Activated T-helper 1 cell treated with anti-CD3 and anti-CD28 coated beads, Interleukin-12 subunit alpha, Interleukin-12 subunit beta, Interleukin-2, Interleukin-4 antibody, amounts not matched to agents 30 ng/mL and 10 ng/mL and 1 ng/mL, durations not matched to agents 14 hours and 24 hours and 36 hours (primary cell): Measurements from ENCODE around the gene PLIN1. TPM values are rescaled to one million over a fixed set of nuclear protein-coding genes. Genes with fewer than 3 reads are reported as not detected.

Experiments
- DNase-seq: peaks from one replicate; pipeline ENCODE4 v3.0.0; 2021; ENCODE audit warnings: low spot score
- H3K27ac Mint-ChIP-seq: one replicate; pipeline ENCODE4 v1.8.0; 2021; ENCODE audit warnings: mild to moderate bottlenecking, mixed read lengths
- H3K27me3 Mint-ChIP-seq: one replicate; pipeline ENCODE4 v1.8.0; 2022; ENCODE audit warnings: mild to moderate bottlenecking, moderate library complexity, mixed read lengths; ENCODE audit not compliant: insufficient read depth
- H3K36me3 Mint-ChIP-seq: one replicate; pipeline ENCODE4 v1.8.0; 2021; ENCODE audit warnings: low read depth, mixed read lengths
- H3K4me1 Mint-ChIP-seq: one replicate; pipeline ENCODE4 v1.8.0; 2021; ENCODE audit warnings: low read depth, mixed read lengths
- H3K4me3 Mint-ChIP-seq: one replicate; pipeline ENCODE4 v1.8.0; 2021; ENCODE audit warnings: mild to moderate bottlenecking, moderate library complexity, mixed read lengths
- H3K9me3 Mint-ChIP-seq: one replicate; pipeline ENCODE4 v1.8.0; 2021; ENCODE audit warnings: mixed read lengths
- intact Hi-C: fragments of 100-400 bp; cut with micrococcal nuclease; formaldehyde crosslinking; loops from one replicate; pipeline ENCODE4 v1.15.1; 2024
- total RNA-seq: library from RNA; stranded (reverse); gene quantifications from 2 replicates; pipeline ENCODE4 v1.2.3, GENCODE V29; 2022

PLIN1 gene
- total RNA-seq, 1 donor from 2014 or later: not detected

DNA sequence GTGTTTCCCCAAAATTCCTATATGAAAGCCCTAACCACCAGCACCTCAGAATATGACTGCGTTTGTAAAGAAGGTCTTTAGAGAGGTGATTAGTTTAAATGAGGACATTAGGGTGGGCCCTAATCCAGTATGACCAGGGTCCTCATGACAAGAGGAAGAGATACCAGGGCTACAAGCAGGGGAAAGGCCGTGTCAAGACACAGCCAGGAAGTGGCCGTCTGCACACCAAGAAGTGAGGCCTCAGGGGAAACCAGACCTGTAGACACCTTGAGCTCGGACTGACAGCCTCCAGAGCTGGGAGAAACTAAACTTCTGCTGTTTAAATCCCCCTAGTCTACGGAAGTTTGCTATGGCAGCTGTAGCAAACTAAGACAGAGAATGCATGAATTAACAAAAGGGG is 38.1 kb downstream of the PLIN1 start:
- Mint-ChIP-seq H3K4me3 (no peak overlapping the region), H3K36me3 (no peaks in the 10 kb centered on the region), H3K27ac (no peak overlapping the region), H3K9me3 (no peaks in the 10 kb centered on the region), H3K27me3 (peaks cover 1% of the 10 kb centered on the region), H3K4me1 (no peaks in the 10 kb centered on the region)
- intact Hi-C loops: no loop called here
- no peak for DNase-seq

DNA sequence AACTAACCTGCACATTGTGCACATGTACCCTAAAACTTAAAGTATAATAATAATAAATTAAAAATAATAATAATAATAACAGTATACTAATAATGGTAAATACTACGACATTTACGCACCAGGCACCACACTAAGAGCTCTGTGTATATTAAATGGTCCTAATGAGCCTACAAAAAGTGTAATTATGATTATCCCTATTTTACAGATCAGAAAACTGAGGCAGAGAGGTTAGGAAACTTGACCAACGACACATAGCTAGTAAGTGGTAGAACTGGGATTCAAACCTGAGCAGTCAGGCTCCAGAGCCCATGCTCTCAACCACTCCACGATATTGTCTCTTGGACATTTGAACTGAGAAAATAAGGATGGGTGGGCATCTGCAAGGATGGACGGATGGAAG is 38.9 kb downstream of the PLIN1 start:
- Mint-ChIP-seq H3K4me1 (no peaks in the 10 kb centered on the region), H3K4me3 (no peak overlapping the region), H3K27ac (no peak overlapping the region), H3K36me3 (peaks cover 2% of the 10 kb centered on the region), H3K27me3 (peaks cover 1% of the 10 kb centered on the region), H3K9me3 (peaks cover 3% of the 10 kb centered on the region)
- intact Hi-C loops: no loop called here
- DNase-seq: no peak

DNA sequence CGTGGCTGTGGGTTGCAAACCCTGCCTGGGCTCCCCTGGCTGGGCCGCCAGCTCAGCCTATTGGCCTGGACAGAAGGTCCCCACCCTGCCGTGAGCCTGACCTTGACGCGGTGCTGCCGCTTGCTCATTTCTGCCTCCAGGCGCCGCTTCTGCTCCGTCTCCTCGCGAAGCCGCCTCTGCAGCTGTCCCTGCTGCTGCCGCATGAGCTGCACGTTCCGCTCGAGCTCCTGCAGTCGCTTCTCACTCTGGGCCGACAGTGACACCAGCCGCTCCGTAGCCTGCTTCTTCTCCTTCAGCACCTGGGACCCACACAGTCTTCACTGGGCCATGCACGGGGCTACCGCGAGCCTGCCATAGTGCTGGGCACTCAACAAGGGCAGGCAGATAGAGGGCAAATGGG is 45.6 kb downstream of the PLIN1 start:
- Mint-ChIP-seq H3K27me3 (no peaks in the 10 kb centered on the region), H3K9me3 (peaks cover 4% of the 10 kb centered on the region), H3K4me1 (no peaks in the 10 kb centered on the region), H3K27ac (no peak overlapping the region), H3K4me3 (no peak overlapping the region), H3K36me3 (peaks cover 16% of the 10 kb centered on the region)
- intact Hi-C loops: no loop called here
- DNase-seq: no peak

DNA sequence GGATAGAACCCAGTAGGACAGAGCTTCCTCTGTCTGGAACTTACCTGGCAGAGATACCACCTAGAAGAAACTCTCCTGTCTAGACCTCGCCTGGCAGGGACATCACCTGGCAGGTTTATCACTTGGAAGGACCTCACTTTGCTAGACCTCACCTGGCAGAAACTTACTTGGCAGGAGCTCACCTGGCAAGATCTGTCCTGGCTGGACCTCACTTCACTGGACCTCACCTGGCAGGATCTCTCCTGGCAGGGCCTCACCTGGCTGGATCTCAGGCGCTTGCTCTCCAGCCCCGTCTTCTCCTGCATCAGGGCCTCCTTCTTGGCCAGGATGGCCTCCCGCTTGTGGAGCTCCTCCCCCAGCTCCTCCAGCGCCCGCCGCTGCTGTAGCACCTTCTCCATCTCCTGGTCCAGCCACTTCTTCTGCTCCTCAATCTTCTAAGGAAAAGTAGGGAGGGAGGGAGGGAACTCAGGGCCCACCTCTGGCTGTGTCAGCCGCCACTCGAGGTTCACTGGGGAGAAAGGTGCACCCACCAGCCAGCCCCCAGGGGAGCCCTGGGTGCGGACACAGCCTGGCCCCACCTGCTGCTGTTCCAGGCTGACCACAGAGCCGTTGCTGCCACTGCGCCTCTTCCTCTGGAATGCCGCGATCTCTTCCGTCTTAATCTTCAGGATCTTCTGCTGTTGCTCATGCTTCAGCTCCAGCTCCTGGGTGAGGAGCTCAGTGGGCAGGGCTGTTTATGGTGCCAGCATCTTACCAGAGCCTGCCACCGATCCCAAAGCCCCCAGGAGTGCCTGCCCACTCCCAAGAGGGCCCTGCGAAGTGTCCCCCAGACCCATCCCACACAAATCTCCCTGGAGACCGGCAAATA is 46.4 kb downstream of the PLIN1 start:
- no peaks in the 10 kb centered on the region for H3K4me1 Mint-ChIP-seq
- no peak for DNase-seq
- intact Hi-C loops: no loop called here
- H3K27me3 Mint-ChIP-seq: no peaks in the 10 kb centered on the region
- peaks cover 19% of the 10 kb centered on the region for H3K36me3 Mint-ChIP-seq
- no peak overlapping the region for H3K27ac Mint-ChIP-seq
- peaks cover 4% of the 10 kb centered on the region for H3K9me3 Mint-ChIP-seq
- no peak overlapping the region for H3K4me3 Mint-ChIP-seq

DNA sequence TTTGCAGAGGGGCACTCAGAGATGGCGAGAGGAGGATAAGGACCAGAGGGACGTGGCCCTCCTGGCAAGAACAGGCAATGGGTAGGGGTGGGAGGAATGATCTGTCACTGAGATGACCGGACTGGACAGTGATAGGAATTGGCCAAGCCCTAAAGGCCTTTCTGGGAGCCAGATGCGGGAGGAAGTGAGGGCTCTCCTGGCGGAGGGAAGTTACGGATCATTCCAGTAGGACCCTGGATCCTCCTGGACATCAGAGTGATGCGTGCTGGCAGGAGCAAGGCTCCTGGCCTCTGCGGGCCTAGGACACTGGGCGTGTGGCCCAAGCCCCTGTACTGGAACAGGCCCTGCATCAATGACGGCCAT is 47.3 kb downstream of the PLIN1 start:
- H3K27me3 Mint-ChIP-seq: no peaks in the 10 kb centered on the region
- H3K27ac Mint-ChIP-seq: no peak overlapping the region
- H3K9me3 Mint-ChIP-seq: peaks cover 4% of the 10 kb centered on the region
- intact Hi-C loops: no loop called here
- no peak for DNase-seq
- peaks cover 20% of the 10 kb centered on the region for H3K36me3 Mint-ChIP-seq
- no peak overlapping the region for H3K4me3 Mint-ChIP-seq
- no peaks in the 10 kb centered on the region for H3K4me1 Mint-ChIP-seq

DNA sequence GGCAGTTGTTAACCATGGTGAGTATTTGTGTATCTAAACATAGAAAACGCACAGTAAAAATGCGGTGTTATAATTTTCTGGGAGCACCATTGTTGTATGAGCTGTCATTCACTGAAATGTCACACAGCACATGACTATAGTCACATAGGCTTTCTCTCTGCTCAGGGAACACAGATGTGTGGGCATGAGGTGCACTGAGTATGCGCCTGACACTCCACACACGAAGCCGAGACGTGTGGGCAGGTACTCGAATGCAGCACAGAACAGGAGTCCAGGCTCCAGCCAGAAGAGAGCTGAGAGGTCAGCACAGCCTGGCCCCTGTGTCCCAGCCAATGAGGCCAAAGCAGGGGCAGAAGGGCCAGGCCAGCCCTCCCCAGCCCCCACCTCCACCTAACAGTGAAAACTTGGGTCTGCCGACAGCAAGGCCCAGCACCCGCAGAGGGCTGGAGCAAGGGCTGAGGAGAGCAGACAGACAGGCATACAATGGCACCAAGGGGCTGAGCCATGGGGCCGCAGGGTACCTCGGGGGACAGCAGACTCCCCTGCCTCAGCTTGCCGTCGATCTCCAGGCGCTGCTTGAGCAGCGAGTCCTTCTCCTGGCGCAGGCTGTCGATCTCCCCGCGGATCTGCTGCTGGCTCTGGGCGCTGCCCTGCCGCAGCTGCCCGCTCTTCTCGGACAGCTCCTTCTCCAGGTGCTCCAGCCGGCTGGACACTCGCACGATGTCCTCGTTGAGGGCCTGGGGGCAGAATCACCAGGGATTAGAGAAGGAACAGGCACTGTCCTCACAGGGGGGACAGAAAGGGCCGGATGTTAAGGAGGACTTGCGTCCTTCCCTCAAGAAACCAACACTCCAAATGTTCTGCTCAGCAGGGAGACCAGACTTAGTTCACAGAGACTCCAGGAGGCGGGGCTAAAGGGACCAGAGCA is 47.9 kb downstream of the PLIN1 start:
- no peak overlapping the region for H3K4me3 Mint-ChIP-seq
- peaks cover 23% of the 10 kb centered on the region for H3K36me3 Mint-ChIP-seq
- intact Hi-C loops: no loop called here
- H3K27ac Mint-ChIP-seq: no peak overlapping the region
- DNase-seq: no peak
- no peaks in the 10 kb centered on the region for H3K4me1 Mint-ChIP-seq
- no peaks in the 10 kb centered on the region for H3K27me3 Mint-ChIP-seq
- H3K9me3 Mint-ChIP-seq: peaks cover 4% of the 10 kb centered on the region

DNA sequence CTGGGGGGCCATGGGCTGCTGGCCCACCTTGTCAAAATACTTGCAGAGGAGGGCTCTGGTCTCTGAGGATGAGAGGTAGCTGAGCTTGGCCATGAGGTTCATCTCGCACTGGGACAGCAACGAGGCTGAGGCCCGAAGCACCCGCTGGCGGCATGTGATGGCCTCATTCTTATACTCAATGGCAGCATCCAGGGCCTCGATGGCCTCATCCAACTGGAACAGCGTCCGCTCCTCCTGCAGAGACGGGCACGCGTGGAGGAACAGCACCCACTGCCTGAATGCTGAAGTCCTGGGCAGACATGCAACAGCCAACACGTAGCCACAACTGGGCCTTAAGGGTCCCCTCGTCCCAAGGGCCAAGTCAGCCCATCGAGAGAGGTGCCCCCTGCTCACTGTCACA is 48.9 kb downstream of the PLIN1 start:
- Mint-ChIP-seq H3K9me3 (peaks cover 2% of the 10 kb centered on the region), H3K36me3 (peaks cover 29% of the 10 kb centered on the region), H3K27me3 (no peaks in the 10 kb centered on the region), H3K4me3 (no peak overlapping the region), H3K4me1 (no peaks in the 10 kb centered on the region), H3K27ac (no peak overlapping the region)
- DNase-seq: no peak
- intact Hi-C loops: no loop called here

DNA sequence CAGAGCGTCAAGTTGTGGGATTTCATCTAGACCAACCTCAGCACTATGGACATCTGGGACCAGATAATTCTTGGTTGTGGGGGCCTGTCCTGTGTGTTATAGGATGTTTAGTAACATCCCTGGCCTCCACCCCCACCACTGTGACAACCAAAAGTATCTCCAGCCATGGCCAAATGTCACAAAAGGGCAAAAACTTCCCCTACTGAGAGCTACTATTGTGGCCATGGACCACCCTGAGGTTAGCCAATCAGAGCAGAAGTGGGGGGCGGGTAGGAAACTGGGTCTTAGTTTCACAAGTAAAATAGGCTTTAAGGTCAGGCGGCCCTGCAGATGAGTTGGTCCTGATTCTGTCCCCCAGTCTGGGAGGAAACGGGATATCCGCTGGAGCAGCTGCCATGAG is 49.3 kb downstream of the PLIN1 start:
- Mint-ChIP-seq H3K4me3 (no peak overlapping the region), H3K27me3 (no peaks in the 10 kb centered on the region), H3K4me1 (no peaks in the 10 kb centered on the region), H3K27ac (no peak overlapping the region), H3K36me3 (peaks cover 28% of the 10 kb centered on the region), H3K9me3 (no peaks in the 10 kb centered on the region)
- no peak for DNase-seq
- intact Hi-C loops: no loop called here

DNA sequence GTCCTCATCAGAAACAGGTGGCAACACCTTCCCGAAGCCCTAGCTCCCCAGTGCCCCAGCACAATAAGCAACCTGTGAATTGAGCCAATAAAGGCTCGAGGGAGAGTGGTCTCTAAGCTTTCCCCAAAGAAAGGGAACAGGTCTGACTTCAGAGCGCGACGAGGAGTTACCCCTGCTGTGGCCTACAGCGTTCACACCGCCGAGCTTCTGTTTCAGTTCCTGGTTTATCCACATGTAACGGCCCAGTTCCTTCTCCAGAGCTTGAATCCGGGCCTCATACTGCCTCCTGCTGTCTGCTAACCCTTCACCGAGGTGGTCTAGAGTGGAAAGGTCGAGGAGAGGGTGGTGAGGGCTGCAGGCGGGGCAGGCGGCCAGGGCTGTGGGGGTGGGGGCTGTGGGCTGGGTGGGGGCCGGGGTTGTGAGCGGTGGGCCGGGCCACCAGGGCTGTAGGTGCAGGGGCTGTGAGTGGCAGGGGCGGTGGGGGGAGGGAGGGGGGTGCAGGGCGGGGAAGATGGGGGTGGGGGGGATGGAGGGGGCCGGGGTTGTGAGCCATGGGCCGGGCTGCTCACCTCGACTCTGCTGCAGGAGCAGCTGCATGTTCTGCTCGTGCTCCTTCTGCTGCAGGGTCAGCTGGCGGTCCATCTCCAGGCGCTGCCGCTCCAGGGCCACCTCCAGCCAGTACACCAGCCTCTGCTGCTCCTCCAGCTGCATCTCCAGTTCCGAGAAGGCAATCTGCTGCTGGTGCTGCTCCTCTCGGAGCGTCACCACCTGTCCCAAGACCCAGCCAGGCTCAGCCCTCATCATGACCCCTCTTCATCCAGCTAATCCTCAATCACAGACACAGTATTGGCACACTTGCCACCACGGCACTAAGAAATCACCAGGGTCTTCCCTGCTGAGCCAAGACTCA is 50.1 kb downstream of the PLIN1 start:
- Mint-ChIP-seq H3K4me3 (no peak overlapping the region), H3K27me3 (no peaks in the 10 kb centered on the region), H3K27ac (no peak overlapping the region), H3K4me1 (no peaks in the 10 kb centered on the region), H3K36me3 (peaks cover 33% of the 10 kb centered on the region), H3K9me3 (no peaks in the 10 kb centered on the region)
- DNase-seq: no peak
- intact Hi-C loops: no loop called here

DNA sequence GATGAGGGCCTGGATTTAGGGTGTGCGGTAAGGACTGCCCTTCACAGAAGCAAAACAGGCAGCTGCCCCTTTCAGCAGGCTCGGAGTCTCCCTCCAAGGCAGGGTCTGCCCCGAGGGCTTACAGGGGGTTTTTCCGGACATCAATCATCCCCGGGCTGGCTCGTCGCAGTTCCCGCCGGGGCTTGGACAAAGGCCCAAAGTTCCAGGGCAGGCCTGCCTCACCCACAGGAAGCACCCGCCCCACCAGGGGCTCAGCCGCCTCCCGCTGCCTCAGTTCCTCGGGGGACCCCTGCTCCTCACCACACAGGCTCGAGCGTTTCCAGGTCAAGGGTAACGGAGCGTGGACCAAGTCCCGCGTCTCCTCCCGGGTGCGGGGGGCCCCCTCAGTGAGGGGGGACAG is 50.9 kb downstream of the PLIN1 start:
- intact Hi-C loops: no loop called here
- no peaks in the 10 kb centered on the region for H3K27me3 Mint-ChIP-seq
- H3K27ac Mint-ChIP-seq: no peak overlapping the region
- no peaks in the 10 kb centered on the region for H3K9me3 Mint-ChIP-seq
- DNase-seq: no peak
- no peak overlapping the region for H3K4me3 Mint-ChIP-seq
- H3K4me1 Mint-ChIP-seq: no peaks in the 10 kb centered on the region
- peaks cover 40% of the 10 kb centered on the region for H3K36me3 Mint-ChIP-seq

DNA sequence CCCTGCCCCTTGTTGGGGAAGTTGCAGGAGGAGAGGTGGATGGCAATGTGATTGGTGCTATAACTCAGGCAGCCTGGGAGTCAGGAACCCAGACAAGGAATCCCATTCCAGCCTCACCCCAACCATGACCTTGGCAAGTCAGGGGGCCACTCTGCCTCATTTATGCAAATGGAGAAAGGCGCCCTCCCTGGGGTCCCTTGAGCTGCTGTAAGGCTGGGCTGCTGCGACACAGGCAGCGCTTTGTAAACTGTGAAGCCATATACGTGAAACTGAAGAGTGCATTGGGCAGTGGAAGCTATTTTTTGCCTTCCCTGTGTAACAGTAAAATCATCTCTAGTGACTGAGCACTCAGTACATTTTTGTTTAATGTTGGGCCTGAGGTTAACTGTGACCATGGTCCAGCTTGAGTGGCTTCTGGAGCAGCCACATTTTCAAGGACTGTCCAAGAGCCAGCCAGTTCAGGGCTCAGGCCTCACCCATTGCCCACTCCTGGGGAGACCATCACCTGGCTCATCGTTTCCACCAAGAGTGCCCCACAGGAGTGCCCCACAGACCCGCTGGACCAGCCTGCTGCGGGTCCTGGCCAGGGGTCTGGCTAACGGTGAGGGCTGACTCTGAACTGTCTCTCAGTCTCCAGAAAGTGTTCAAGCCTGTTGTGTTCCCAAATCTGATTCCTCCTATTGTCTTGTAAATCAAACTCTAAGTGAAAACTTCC is 51.8 kb downstream of the PLIN1 start:
- DNase-seq: no peak
- intact Hi-C loops: no loop called here
- H3K36me3 Mint-ChIP-seq: peaks cover 45% of the 10 kb centered on the region
- no peaks in the 10 kb centered on the region for H3K27me3 Mint-ChIP-seq
- no peak overlapping the region for H3K4me3 Mint-ChIP-seq
- H3K4me1 Mint-ChIP-seq: no peaks in the 10 kb centered on the region
- no peak overlapping the region for H3K27ac Mint-ChIP-seq
- H3K9me3 Mint-ChIP-seq: no peaks in the 10 kb centered on the region

DNA sequence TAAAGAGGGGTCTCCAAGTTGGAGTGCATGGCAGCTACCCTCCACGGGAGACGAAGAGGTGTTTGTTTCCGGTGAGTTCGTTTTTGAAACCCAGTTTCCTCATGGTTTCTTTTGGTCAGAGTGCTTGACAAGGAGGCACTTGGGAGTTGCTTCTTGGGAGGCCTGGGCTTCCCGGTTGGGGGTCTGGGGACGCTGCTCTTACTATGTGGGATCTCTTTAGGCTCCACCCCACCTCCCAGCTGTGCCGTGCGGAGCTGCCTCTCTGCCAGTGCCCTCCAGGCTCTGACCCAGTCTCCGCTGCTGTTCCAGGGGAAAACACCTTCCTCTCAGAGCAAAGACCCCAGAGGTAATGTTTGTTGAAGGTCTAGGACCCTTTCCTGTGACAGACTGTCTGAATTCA is 53.5 kb downstream of the PLIN1 start:
- Mint-ChIP-seq H3K4me1 (no peaks in the 10 kb centered on the region), H3K9me3 (no peaks in the 10 kb centered on the region), H3K4me3 (no peak overlapping the region), H3K27me3 (no peaks in the 10 kb centered on the region), H3K27ac (no peak overlapping the region), H3K36me3 (peaks cover 45% of the 10 kb centered on the region)
- no peak for DNase-seq
- intact Hi-C loops: no loop called here
